ENCODE measurements around the gene CHN1.

The CHN1 gene

GRCh38 chr2:174820361-174820760, 184.8 kb downstream of the CHN1 start:
- DNase-seq: no peak

- no peak for DNase-seq
Observed at GRCh38 chr2:174815526-174815925, 189.7 kb downstream of the CHN1 start.

- DNase-seq: no peak
Observed at GRCh38 chr2:174812037-174812436, 193.1 kb downstream of the CHN1 start.

- DNase-seq: no peak
Observed at GRCh38 chr2:174807931-174808330, 197.2 kb downstream of the CHN1 start.

GRCh38 chr2:174805803-174806202, 199.4 kb downstream of the CHN1 start:
- no peak for DNase-seq

- DNase-seq: no peak
Observed at GRCh38 chr2:174802459-174802858, 202.7 kb downstream of the CHN1 start.

- no peak for DNase-seq
Observed at GRCh38 chr2:174800436-174801205, 204.6 kb downstream of the CHN1 start.

GRCh38 chr2:174798801-174799200, 206.4 kb downstream of the CHN1 start:
- DNase-seq: no peak

GRCh38 chr2:174797781-174798276, 207.4 kb downstream of the CHN1 start:
- DNase-seq: no peak

GRCh38 chr2:174796319-174796771, 208.8 kb downstream of the CHN1 start:
- no peak for DNase-seq

GRCh38 chr2:174794851-174795374, 210.3 kb downstream of the CHN1 start:
- DNase-seq: no peak

GRCh38 chr2:174792309-174793025, 212.7 kb downstream of the CHN1 start:
- DNase-seq: no peak

- no peak for DNase-seq
Observed at GRCh38 chr2:174791746-174792280, 213.4 kb downstream of the CHN1 start.

- DNase-seq: no peak
Observed at GRCh38 chr2:174791020-174791419, 214.2 kb downstream of the CHN1 start.

GRCh38 chr2:174789001-174789400, 216.2 kb downstream of the CHN1 start:
- DNase-seq: no peak

GRCh38 chr2:174788291-174788929, 216.8 kb downstream of the CHN1 start:
- DNase-seq: no peak

- DNase-seq: no peak
Observed at GRCh38 chr2:174787487-174788205, 217.5 kb downstream of the CHN1 start.

- DNase-seq: no peak
Observed at GRCh38 chr2:174786066-174786725, 219.0 kb downstream of the CHN1 start.

GRCh38 chr2:174785481-174785880, 219.7 kb downstream of the CHN1 start:
- DNase-seq: no peak

- DNase-seq: no peak
Observed at GRCh38 chr2:174784909-174785308, 220.3 kb downstream of the CHN1 start.

- no peak for DNase-seq
Observed at GRCh38 chr2:174784316-174784715, 220.9 kb downstream of the CHN1 start.

GRCh38 chr2:174781996-174782395, 223.2 kb downstream of the CHN1 start:
- DNase-seq: no peak
